NOMO-1 treated with DMSO at 0.1 percent for 48 hours (cell line): Measurements from ENCODE around the gene PRPF19.

Experiments used
- DNase-seq: peaks from one replicate; lab custom pipeline; 2025; ENCODE audit not compliant: unreplicated experiment; lab: John Stamatoyannopoulos, UW

The PRPF19 gene

DNA sequence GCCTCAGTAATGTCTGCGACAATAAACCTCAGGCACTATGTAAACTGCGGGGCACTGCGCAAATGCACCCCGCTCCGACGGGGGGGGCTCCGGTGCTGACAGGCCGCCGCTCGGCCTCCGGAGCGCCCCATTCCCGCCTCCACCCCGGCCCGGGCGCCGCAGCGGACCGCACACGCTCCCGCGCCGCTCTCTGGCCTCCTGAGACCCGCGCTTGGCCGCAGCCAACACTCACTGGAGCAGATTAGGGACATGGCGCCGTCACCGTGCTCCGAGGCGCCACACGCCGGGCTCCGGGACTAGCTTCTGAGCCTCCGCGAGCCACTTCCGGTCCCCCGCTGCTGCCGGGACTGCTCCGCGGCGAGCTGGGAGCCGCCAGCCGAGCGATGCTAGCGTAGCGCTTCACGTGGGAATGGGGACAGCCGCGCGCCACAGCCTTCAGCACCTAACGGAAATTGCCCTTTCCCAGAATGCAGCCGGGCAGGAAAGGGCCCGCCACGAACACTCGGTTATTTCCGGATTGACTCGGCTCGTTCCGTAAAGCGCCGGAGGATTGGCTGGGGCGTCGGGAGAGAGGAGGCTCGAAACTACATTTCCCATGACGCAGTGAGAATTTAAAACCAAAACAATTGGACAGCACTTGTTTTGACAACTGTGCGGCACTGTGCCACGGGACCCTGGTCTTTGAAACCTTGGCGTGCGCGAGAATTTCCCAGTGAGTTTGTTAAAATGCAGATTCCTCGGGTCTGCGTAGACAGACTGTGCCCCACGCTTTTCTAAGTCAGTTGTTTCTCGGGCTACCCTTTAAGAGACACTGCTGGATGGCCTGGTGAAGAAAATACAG is at the start of gene PRPF19:
Gene PRPF19, minus strand, starts transcription at position 454 of the 841 bp plus-strand sequence. Its CDS starts 203 bp downstream, at position 251.
- DNase-seq, result peak; percentile 98

DNA sequence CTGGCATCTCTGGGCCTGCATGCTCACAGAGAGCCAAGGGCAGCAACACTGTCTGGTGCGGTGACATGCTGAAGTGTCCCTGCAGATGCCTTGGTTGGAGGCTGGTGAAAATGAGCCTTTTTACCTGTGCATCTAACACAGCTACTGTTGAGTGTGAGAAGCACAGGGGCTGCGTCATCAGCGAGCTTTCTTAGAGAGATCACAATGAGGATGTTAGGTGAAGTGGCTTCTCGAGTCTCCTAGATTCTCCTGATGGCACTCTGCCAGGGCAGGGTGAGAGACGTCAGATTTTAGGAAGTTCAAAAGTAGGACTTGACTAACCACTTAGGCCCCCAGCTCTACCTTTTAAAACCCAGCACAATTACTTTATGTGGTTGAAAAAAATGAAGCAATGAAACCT is 49.2 kb upstream of the PRPF19 start:
- peak; percentile 22 for DNase-seq

DNA sequence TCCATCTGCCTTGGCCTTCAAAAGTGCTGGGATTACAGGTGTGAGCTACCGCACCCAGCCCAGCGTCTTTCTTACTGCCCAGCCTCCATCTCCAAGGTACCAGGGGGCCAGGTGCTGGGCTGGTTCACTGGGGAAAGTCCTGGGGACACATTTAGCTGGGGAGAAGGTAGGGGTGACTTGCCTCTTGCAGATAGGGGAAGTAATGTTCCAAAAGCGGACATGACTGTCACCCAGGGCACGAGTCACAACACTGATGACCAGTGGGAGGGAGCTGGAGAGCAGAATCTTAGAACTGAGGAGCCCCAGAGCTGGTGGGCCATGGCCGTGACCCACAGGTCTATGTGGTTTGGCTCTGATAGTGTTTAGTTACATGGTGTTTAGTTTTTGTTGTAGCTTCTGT is 48.0 kb upstream of the PRPF19 start:
- DNase-seq, result peak; percentile 59

DNA sequence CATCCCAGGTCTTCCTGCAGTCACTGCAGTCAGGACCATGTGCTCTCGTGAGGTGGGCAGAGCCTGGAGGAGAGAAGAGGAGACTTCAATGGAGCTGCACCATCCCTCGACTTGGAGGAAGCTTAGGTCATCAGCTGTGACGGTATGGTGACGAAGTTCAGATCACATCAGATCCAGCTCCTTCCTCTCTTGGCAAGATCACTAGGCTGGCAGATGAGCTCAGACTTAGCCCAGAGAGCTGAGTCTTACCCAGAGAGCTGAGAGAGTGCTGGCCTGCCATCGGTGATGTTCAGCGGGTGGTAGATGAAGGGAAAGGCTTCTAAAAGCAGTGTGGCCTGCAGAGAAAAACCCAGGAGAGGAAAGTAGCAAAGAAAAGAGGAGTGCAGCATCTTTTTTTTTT is 47.4 kb upstream of the PRPF19 start:
- no peak for DNase-seq

DNA sequence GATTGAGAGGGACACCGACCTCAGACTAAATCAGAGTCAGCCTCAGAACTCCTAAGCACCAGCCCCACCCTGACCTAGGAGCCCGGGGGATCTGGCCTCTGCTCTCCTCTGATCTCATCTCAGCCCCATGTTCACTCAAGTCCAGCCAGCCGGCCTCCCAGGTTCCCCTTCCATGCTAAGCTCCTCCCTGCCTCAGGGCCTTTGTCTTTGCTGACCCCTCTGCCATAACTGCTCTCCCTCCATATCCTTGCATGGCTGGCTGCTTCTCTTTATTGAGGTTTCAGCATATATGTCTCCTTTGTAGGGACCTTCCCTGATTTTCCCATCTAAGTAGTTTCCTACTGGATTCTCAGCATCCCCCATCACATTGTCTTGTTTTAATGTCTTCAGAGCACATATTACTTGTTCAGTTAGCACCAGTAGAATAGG is 46.4 kb upstream of the PRPF19 start:
- no peak for DNase-seq

DNA sequence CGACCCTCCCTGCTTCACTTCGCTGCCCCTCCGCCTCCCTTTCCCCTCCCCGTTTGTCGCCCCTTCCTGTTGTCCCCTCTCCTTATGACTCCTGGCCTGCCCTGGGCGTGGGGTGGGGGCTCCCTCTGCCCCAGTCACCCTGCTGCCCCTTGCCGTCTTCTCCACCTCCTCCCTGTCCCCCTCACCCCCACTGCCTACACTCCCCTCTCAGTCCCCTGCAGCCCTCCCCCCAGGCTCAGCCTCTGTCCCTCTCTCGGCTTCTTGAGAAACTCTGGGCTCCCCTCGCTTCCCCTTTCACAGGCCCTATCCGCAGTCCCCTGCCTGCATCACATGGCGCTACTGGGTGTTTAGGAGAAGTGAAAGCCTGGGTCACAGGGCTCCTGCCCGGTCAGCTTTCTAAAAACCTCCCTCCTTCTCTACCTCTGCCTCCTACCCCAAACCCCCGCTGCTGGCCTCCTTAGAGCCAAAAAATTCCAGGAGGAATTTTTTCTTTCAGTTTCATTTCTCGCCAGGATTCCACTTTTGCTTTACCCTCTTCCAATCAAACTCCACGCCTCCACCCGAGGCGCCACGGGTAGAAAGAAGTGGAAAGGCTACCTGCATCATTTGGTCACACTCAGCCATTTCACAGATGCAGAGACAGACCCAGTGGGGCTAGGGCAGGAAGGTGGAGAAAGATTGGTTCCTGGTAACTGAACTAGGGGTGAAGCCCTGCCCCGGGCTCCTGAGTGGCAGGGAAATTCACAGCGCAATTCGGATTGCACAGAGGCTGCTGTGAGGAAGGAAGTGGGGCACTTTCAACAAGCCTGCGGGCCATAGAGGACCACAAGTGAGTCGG is 45.7 kb upstream of the PRPF19 start, which contains the start of gene SLC15A3:
Gene SLC15A3, minus strand, starts transcription at position 273 of the 838 bp plus-strand sequence. CDS start 625 bp downstream, outside the sequence.
- DNase-seq, result peak; percentile 97

DNA sequence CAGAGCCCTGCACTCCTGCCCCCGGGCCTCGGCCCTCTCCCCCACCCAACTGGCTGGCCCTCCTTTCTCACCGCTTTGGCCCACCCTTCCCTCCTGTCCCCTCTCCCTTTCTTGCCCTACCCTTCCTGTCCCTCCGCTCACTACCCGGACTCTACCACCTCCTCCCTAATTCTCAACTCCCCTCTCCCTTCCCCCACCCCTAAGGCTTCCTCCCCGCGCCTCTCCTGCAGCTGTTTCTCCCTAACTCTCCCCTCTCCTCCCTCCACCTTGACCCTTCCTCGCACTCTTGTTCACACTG is 45.2 kb upstream of the PRPF19 start:
- peak; percentile 22 for DNase-seq

DNA sequence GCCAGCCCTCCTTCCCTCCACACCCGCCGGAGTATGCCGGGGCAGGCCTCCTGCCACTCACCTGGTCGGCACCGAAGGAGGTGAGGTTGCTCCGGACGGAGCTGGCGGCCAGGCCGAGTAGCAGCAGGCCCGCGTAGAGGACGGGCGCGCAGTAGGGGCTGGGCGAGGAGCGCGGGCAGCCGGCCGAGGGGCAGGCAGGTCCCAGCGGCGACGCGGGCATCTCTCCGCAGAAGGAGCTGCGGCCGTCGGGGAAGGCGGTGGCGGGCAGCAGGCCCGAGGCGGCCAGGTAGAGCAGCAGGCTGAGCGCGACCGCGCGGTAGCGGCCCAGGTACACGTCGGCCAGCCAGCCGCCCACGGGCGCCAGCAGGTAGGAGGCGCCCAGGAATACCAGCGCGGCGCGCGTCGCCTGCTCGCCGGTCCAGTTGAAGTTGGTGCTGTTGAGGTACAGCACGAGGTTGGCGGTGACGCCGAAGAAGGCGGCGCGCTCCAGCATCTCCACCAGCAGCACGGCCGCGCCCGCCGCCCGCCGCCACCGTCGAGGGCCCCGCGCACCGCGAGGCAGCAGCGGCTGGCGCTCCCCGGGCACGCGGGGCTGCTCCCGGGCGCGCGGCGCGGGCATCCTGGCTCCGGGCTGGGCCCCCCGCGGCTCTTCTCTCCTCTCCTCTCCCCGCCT is 44.7 kb upstream of the PRPF19 start:
- no peak for DNase-seq

DNA sequence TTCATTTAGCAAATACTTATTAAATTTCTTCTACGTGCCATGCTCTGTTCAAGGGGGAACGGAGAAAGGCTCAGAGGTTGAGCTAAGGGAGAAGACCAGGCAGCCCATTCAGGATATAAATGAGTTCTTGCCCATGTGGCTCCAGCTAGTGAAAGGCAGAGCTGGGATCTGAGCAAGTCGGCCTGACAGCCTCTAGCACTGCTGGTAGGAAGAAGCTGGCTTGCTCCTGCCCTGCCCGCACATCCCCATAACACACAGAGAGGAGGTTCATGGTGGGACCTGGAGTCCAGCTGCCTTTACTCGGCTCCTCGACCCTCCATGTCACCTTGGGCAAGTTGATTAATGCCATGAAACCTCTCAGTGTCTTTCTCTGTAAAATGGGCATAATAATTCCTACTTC is 43.6 kb upstream of the PRPF19 start:
- no peak for DNase-seq

DNA sequence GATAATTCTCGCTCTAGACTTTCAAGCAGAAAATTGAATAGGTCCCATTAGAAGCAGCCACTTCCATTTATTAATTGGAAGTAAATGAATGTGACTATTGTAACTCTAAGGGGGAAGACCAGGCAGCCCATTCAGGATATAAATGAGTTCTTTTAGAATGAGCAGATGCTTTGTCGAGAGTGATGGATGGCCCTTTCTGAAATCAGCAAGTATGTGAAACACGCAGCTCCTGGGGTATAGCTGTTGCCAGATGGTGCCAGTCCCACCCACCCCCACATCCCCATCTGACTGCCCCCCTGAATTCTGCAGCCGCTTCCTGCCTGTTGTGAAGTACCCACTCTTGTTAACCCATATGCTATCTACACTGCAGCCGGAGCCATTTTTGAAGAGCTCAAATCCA is 41.9 kb upstream of the PRPF19 start:
- DNase-seq, result no peak

DNA sequence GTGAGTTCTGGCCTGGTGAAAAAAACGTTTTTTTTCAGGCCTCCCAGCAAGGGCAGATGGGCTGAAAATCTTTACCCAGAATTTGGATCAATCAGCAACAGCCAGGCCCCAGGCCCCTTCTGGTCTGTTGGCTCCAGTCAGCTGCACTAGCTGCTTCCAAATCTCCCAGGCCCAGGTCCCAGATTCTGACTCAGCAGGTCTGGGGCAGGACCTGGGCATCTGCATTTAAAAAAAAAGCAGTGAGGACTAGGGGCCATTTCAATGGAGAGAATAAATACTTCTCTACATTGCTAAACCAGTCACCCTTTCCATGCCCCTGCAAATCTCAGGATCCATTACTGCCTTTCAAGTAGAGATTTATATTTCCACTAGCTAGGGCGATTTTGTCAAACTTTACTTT is 41.3 kb upstream of the PRPF19 start:
- no peak for DNase-seq

DNA sequence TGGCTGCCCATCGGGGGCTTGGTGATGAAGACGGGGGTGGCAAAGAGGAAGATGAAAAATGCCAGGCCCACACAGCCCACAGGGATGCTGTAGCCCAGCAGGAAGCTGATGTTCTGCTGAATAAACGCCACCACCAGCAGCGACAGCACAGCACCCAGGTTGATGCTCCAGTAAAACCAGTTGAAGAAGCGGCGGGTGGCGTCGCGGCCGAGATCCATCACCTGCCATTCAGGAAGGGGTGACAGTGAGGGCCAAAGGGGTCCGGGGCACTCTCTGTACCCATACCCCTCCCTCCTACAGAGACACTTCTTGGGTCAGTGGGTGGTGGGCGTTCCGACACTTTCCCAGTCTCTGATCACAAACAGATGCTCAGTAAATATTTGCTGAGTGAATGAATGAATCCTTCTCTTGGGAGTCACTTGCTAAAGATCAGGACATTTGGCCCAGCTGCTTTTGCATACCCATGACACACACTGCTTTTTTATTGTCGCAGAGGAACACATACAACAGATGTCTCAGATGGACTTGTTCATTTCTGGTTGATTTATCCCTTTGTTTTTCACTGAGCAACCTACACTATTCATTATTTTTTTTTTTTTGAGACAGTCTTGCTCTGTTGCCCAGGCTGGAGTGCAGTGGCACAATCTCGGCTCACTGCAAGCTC is 40.3 kb upstream of the PRPF19 start:
- no peak for DNase-seq

DNA sequence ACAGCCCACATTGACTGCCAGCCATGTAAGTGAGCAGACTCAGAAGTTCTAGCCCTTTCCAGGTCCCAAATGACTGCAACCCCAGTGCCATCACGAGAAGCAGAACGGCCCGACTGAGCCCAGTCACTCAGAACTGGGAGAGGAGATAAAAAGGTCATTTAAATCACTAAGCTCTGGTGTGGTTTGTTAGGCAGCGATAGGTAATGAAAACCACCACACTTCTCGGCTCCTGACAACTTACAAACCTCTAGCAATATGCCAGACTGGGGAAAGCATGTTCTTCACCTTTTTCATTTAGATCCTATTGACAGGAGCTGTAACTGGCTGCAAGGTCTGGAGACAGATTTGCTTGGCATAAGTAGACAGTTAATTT is 38.9 kb upstream of the PRPF19 start:
- no peak for DNase-seq

DNA sequence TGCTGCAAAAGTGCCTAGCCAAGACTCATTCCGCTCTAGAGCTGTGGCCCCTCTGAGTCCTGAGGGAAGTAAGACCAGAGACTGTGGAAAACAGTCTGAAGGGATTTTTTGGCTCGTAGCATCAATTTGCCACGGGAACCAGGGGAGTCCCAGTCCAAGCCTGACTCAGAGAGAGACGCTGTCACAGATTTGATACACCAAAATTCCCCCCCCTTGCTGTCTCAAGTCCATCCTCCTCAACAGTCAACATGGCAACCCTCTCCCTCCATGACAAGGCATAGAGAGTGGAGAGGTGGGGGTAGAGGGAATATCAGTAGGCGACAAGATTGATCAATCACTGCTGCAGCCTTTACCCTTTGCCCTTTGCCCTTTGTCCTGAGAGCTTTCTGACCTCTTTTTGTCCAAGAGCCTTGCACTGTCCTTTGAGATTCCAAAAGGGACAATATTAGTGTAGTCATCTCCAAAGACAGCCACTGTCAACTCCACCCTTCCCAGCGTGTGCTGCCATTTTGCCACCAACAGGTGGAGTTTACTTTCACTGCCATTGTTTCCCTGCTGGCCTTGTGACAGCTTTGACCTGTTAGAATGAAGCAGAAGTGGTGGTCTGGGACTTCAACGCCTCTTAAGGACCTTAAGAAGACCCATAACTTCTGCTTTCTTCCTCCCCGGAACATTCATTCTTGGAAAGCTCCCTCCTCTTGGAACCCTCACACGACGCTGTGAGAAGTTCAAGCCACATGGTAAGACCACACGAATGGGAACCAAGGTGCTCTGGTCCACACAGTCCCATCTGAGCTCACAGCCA is 38.3 kb upstream of the PRPF19 start:
- peak; percentile 22 for DNase-seq

DNA sequence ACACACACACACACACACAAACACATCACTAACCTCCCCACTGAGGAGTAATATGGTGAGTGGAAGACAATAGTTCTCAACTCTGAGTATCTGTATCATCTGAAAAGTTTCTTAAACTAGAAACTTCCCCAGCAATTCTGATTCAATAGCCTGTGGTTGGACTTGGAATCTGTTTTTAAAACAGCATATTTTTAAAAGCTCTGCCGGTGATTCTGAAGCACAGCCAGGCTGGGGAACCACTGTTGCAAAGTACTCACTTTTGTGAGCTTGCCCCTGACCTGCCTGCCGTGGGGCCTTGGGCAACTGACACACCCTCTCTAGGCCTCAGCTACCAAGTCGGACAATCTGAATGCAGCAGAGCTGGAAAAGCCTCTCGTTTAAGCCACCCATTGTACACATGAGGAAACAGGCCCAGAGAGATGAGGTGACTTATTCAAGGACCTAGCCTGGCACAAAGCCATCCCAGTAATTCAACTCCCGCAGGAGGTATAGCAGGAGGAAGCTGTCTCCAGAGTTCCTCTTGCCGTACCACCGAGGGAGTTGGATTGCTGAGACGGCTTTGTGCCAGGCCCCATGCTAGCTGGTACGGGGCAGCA is 36.7 kb upstream of the PRPF19 start:
- no peak for DNase-seq

DNA sequence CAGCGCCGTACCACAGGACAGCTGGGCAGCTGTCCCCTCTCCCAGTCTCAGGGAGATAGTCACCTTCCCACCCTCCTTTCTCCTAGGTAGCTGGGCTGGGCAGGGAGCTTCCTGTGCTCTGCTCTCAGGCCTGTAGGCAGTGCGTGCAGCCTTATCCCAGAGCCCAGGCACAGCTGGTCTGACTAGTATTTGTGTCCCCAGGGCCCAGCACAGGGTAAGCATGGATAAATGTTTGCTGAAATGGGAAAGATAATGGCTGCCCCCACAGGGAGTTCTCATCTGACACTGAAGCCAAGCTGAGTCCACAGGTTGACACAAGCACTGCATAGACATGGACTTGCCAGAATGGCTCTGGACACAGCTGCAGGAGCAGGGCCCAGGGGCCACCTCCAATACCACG is 35.8 kb upstream of the PRPF19 start:
- DNase-seq, result no peak

DNA sequence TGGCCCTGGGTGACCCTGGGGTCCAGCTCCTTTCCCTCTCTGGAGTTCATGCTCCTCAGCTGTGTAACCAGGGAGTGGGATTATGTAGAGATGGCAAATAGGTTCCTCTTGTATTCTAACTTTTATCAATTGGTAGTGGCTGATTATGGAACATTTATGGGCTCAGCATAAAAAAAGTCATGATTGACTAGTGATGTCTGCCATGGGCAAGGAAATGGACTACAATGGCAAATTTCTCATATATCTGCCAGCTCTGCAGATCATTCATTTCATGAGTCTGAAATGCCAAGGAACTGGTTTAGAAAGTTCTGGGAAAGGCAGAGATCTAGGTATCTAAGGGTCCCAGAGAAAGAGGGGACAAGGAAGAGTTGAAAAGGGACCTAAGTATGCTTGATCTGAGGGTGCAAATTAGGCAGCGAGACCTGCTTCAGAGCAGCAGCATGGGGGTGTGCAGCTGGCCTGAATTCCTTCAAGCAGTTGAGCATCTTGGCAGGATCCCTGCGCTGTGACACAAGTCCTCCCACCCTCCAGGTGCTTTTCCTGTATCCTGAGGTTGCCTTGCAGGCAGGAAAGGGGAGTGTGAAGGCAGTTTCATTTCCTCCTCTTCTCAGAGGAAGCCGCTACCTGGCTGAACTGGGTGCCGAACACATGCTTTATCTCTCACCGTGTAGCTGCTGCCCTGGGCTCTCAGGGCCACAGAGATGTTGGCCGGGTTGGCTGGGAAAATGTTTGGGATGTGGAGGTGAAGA is 35.2 kb upstream of the PRPF19 start:
- DNase-seq, result no peak

DNA sequence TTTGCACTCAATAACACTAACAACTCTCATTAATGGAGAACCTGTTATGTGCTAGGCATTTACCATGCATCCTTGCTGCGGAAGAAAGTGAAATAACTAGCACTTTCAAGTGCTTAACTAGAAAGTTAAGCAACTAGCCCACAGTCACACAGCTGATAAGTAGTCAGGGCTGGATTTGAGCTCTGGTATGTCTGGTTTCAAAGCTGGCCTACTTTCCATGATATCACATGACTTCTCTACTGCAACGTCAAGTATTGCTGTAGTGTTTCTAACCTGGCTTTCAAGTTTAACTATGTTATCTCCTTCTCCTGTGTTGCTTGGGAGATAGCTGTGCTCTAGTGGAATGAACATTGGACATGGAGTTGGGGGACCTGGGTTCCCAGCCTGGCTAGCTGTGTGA is 33.5 kb upstream of the PRPF19 start:
- DNase-seq, result no peak

DNA sequence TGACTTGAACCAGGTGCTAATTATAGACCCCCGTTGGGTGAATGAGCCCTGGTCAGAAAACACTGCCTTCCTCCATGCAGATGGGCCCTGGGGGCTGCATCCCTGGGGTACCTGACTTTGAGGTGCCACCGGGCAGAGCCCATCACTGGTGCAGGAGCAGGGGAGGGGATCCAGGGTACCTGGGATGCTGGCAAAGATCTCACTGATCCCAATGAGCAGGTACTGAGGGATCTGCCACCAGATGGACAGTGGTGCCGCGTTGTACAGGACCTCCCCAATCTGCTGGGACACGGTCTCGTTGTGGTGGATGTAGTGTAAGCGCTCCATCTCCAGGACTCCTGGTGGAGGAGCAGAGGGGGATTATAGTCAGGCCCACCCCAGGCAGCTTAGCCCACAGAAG is 32.9 kb upstream of the PRPF19 start:
- DNase-seq, result no peak
